ENCODE data around the gene NXPH4.

DNA sequence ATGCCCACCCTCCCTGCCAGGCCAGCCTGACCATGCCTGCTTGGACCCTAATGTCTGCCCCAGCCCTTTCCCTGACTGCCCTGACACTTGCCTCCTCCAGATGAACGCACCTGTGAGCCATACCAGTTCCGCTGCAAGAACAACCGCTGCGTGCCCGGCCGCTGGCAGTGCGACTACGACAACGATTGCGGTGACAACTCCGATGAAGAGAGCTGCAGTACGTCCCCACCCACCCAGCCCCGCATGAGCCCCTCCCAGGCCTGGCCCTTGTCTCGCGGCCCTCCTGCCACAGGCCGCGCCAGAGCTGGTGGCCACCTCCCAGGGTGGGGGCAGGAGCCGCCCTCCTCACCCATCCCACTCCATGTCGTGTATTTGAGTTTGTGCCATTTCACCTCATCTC, 14.3 kb upstream of the NXPH4 start:
- no peak for TF ChIP-seq POLR2A (IDR thresholded peaks at IDR 0.05)
- TF ChIP-seq, protein P1, sequence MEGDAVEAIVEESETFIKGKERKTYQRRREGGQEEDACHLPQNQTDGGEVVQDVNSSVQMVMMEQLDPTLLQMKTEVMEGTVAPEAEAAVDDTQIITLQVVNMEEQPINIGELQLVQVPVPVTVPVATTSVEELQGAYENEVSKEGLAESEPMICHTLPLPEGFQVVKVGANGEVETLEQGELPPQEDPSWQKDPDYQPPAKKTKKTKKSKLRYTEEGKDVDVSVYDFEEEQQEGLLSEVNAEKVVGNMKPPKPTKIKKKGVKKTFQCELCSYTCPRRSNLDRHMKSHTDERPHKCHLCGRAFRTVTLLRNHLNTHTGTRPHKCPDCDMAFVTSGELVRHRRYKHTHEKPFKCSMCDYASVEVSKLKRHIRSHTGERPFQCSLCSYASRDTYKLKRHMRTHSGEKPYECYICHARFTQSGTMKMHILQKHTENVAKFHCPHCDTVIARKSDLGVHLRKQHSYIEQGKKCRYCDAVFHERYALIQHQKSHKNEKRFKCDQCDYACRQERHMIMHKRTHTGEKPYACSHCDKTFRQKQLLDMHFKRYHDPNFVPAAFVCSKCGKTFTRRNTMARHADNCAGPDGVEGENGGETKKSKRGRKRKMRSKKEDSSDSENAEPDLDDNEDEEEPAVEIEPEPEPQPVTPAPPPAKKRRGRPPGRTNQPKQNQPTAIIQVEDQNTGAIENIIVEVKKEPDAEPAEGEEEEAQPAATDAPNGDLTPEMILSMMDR (IDR thresholded peaks at IDR 0.05) = no peak

Measured in esophagus squamous epithelium (tissue), 4 donors.